ENCODE data around the gene SIRT6.

- TF ChIP-seq, protein P1, sequence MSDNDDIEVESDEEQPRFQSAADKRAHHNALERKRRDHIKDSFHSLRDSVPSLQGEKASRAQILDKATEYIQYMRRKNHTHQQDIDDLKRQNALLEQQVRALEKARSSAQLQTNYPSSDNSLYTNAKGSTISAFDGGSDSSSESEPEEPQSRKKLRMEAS (CRISPR knock-in tag; IDR thresholded peaks at IDR 0.05): no peak
- no peak for TF ChIP-seq SP1 (CRISPR knock-in tag; conservative IDR thresholded peaks at IDR 0.05)
Measured at GRCh38 chr19:4206818-4207484, 24.6 kb upstream of the SIRT6 start.

Data from WTC11 (cell line).